ENCODE measurements around the gene KRTAP10-11. TPM values are rescaled to one million over a fixed set of nuclear protein-coding genes. Genes with fewer than 3 reads are reported as not detected.

KRTAP10-11 gene
- total and polyA plus RNA-seq, 2 of the 8 experiments (the other 6 are each of a cell fraction or from before 2014, with no cell fraction given) = not detected

DNA sequence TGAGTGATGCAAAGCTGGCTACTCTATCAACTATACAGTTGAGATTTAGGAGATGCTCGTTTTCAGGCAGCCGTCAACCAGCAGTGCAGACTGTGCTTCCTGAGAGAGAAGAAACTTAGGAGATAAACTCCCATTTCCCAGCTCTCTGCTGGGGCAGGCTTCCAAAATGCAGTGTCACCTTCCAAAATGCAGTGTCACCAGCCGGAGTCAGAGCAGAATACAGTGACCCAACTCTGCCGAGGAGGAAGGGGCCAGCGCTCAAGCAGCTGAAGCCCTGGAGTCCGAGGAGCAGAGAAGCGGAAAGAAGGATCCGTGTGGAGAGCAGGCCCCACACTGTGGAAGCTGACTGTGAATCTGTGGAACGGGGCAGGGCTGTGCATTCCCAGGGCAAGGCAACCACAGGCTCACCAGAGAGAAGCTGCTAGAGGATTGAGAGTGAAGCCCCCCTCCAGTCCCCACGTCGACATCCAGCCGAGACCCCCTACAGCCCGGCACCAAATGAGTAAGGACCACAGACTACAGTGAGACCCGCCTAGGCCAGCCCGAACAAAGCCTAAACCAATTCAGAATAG is 36.5 kb downstream of the KRTAP10-11 start:
- FAIRE-seq (no peak), DNase-seq (ENCODE audit: low read depth in 1 of 2, low spot score in 2 of 2) (no peak)
- Histone ChIP-seq H3K4me1 (replicated peaks in 1 of 4; ENCODE audit: control insufficient read depth in 3 of 4, insufficient read depth in 4 of 4, low read length in 3 of 4) (peaks cover 5 to 11% (median 8%) of the 10 kb centered on the region in 4 experiments), H3K4me3 (ENCODE audit: extremely low read depth in 1 of 4, insufficient read depth in 2 of 4, low read depth in 3 of 4, low read length in 4 of 4) (no peak overlapping the region), H4K8ac (ENCODE audit: extremely low read depth, insufficient read depth, low read length) (no peak overlapping the region), H2AK5ac (ENCODE audit: low read depth, low read length) (no peak overlapping the region), H3K36me3 (ENCODE audit: control insufficient read depth in 2 of 4, insufficient read depth in 4 of 4, low read length in 3 of 4) (0 out of 8 replicates have a peak, but pooled peaks cover 0 to 1% (median 0%) of the 10 kb centered on the region in 4 experiments), H3K56ac (replicated peaks; ENCODE audit: insufficient read length, low read depth, low read length) (no peak overlapping the region), H3K79me2 (ENCODE audit: control insufficient read depth in 1 of 2, insufficient read depth in 2 of 2, low read length in 2 of 2) (no peaks in the 10 kb centered on the region), H3K9ac (replicated peaks in 1 of 4; ENCODE audit: extremely low read depth in 1 of 4, low read depth in 3 of 4, low read length in 3 of 4) (no peak overlapping the region), H2AFZ (ENCODE audit: low read length) (no peak overlapping the region), H3K4me2 (ENCODE audit: insufficient read depth in 1 of 2, low read depth in 2 of 2, low read length in 2 of 2) (no peak overlapping the region), H3K27me3 (replicated peaks in 1 of 4; ENCODE audit: control insufficient read depth in 3 of 4, extremely low read depth in 1 of 4, insufficient read depth in 3 of 4, low read length in 3 of 4) (no peaks in the 10 kb centered on the region), H4K20me1 (replicated peaks in 1 of 2; ENCODE audit: control insufficient read depth in 1 of 2, insufficient read depth in 2 of 2, low read length in 2 of 2) (no peaks in the 10 kb centered on the region), H4K91ac (replicated peaks; ENCODE audit: insufficient read length, low read length) (no peak overlapping the region), H3K9me3 (ENCODE audit: insufficient read depth in 2 of 2, low read depth in 1 of 2, low read length in 1 of 2) (no peaks in the 10 kb centered on the region), H2BK12ac (ENCODE audit: low read depth, low read length) (0 out of 2 replicates have a peak overlapping the region, but pooled peaks have one; percentile 27), H3K18ac (ENCODE audit: extremely low read depth, low read length) (no peak overlapping the region; the same call in 1 of the 2 replicates), H2BK15ac (ENCODE audit: low read length) (0 out of 2 replicates have a peak overlapping the region, but pooled peaks have one; percentile 46), H3K4ac (replicated peaks; ENCODE audit: insufficient read length, low read depth, low read length) (no peak overlapping the region), H3K27ac (ENCODE audit: low read depth, low read length) (no peak overlapping the region), H3K23me2 (ENCODE audit: low read depth, low read length) (no peaks in the 10 kb centered on the region), H2BK120ac (replicated peaks; ENCODE audit: low read depth, low read length) (no peak overlapping the region), H4K5ac (ENCODE audit: insufficient read length, low read depth, low read length) (no peak overlapping the region), H2BK5ac (ENCODE audit: low read depth, low read length) (no peak overlapping the region), H2BK20ac (ENCODE audit: low read length) (no peak overlapping the region), H3K79me1 (ENCODE audit: low read depth, low read length) (no peaks in the 10 kb centered on the region), H3K14ac (ENCODE audit: insufficient read length) (no peak overlapping the region), H3K23ac (ENCODE audit: insufficient read length) (no peak overlapping the region)
- 95% methylated on average over 15 of the region's 15 CpGs; no CpG with 5 or more reads in 1 of the 2 experiments for WGBS, 2 experiments (ENCODE audit: extremely low coverage in 1 of 2, insufficient coverage in 1 of 2, insufficient read length in 1 of 2, insufficient replicate concordance in 2 of 2, low coverage in 1 of 2, low lambda C conversion rate in 2 of 2, missing lambda C conversion rate in 1 of 2)
- POLR2A ChIA-PET (ENCODE audit: partially characterized antibody) = interaction anchor here (0.7 to 1.5 kb wide), 3 partner anchors 9 to 146 kb away, joined by 3 to 5 read pairs (median 3); no protein-coding TSS in a partner anchor
- CTCF ChIA-PET (ENCODE audit: partially characterized antibody) = interaction anchor here (0.6 to 1.5 kb wide), 3 partner anchors 8 to 894 kb away, joined by 3 read pairs; partner anchors contain the start of gene KRTAP10-12
- TF ChIP-seq MAFK (IDR thresholded peaks at IDR 0.05; ENCODE audit: low read depth, low read length) (peak; percentile 10; the same call in 1 of the 2 replicates), BACH1 (IDR thresholded peaks at IDR 0.05; ENCODE audit: low read length) (peak; percentile 90), RBBP5 (IDR thresholded peaks at IDR 0.05; ENCODE audit: borderline replicate concordance, low read depth, low read length) (no peak)
